PC-9 (cell line): ENCODE measurements around the gene SLC25A51. TPM values are rescaled to one million over a fixed set of nuclear protein-coding genes. Genes with fewer than 3 reads are reported as not detected.

Experiments
- BruUV-seq: library from RNA; stranded (reverse); fragments of 400-500 nt; replicated peaks from 2 replicates; lab custom pipeline; 2021; lab: Mats Ljungman, UMichigan
- CTCF ChIA-PET: fragments of 300-600 bp; sonication (Branson Sonifier 250); formaldehyde crosslinking; loops from one replicate; lab custom pipeline; 2022; ENCODE audit warnings: antibody characterized with exemption; lab: Charles Lee
- POLR2A ChIA-PET: fragments of 300-600 bp; sonication (Branson Sonifier 250); formaldehyde crosslinking; loops from one replicate; lab custom pipeline; 2022; ENCODE audit warnings: antibody characterized with exemption; ENCODE audit not compliant: unreplicated experiment; lab: Charles Lee
- DNase-seq, 2 experiments: peaks; one replicate each; pipeline versions ENCODE4 v3.0.0 to v3.0.0-alpha.2; 2015 to 2022; ENCODE audit warnings: mixed read lengths in 1 of 2
- H2AFZ ChIP-seq: fragments of 200-600 bp; sonication (generic); 2 replicates; pipeline ENCODE4 v1.8.1; 2017; ENCODE audit warnings: antibody characterized with exemption
- H3F3A ChIP-seq: fragments of 200-600 bp; sonication (generic); 2 replicates; pipeline ENCODE4 v1.8.1; 2017; ENCODE audit warnings: antibody characterized with exemption, mild to moderate bottlenecking, low read depth; ENCODE audit not compliant: insufficient read depth
- H3K27ac ChIP-seq: fragments of 200-600 bp; sonication (generic); 2 replicates; pipeline ENCODE4 v1.6.1; 2016; ENCODE audit warnings: mixed run types
- H3K27me3 ChIP-seq: fragments of 200-600 bp; sonication (generic); 2 replicates; pipeline ENCODE4 v1.6.1; 2016; ENCODE audit warnings: low read depth, mixed run types; ENCODE audit not compliant: insufficient read depth
- H3K36me3 ChIP-seq: fragments of 200-600 bp; sonication (generic); 2 replicates; pipeline ENCODE4 v1.6.1; 2016; ENCODE audit warnings: low read depth, mixed run types
- H3K4me1 ChIP-seq: fragments of 200-600 bp; sonication (generic); replicated peaks from 2 replicates; pipeline ENCODE4 v1.6.1; 2016; ENCODE audit warnings: mixed run types; ENCODE audit not compliant: insufficient read depth
- H3K4me2 ChIP-seq: fragments of 200-600 bp; sonication (generic); 2 replicates; pipeline ENCODE4 v1.6.1; 2017; ENCODE audit warnings: mixed run types
- H3K4me3 ChIP-seq: fragments of 200-600 bp; sonication (generic); 2 replicates; pipeline ENCODE4 v1.6.1; 2016; ENCODE audit warnings: mixed run types
- H3K79me2 ChIP-seq: fragments of 200-600 bp; sonication (generic); 2 replicates; pipeline ENCODE4 v1.6.1; 2017; ENCODE audit warnings: low read depth, mixed run types
- H3K9me2 ChIP-seq: fragments of 200-600 bp; sonication (generic); 2 replicates; pipeline ENCODE4 v1.8.1; 2017; ENCODE audit warnings: mild to moderate bottlenecking; ENCODE audit not compliant: insufficient read depth
- H3K9me3 ChIP-seq: fragments of 200-600 bp; sonication (generic); 2 replicates; pipeline ENCODE4 v1.8.1; 2016; ENCODE audit warnings: low read depth; ENCODE audit not compliant: insufficient read depth
- H4K20me1 ChIP-seq: fragments of 200-600 bp; sonication (generic); 2 replicates; pipeline ENCODE4 v1.8.1; 2017; ENCODE audit not compliant: insufficient read depth
- EZH2 ChIP-seq: fragments of 200-600 bp; sonication (generic); IDR thresholded peaks from 2 replicates; pipeline ENCODE4 v1.8.0; 2017; ENCODE audit warnings: antibody characterized with exemption, low read depth
- intact Hi-C: fragments of 100-400 bp; cut with micrococcal nuclease; formaldehyde crosslinking; loops from one replicate; pipeline ENCODE4 v1.10.0; 2022; ENCODE audit not compliant: unreplicated experiment
- total RNA-seq: library from RNA; stranded (reverse); gene quantifications from 2 replicates; pipeline ENCODE4 v1.2.3, GENCODE V29; 2021
- TF ChIP-seq, protein P1 (sequence below): fragments of 200-600 bp; sonication (generic); conservative IDR thresholded peaks from 2 replicates; pipeline ENCODE4 v1.6.1; 2017; ENCODE audit warnings: mixed run types, antibody characterized with exemption, mild to moderate bottlenecking, moderate library complexity

The SLC25A51 gene
- total RNA-seq, 1 experiment from 2014 or later, result 14.9 TPM

DNA sequence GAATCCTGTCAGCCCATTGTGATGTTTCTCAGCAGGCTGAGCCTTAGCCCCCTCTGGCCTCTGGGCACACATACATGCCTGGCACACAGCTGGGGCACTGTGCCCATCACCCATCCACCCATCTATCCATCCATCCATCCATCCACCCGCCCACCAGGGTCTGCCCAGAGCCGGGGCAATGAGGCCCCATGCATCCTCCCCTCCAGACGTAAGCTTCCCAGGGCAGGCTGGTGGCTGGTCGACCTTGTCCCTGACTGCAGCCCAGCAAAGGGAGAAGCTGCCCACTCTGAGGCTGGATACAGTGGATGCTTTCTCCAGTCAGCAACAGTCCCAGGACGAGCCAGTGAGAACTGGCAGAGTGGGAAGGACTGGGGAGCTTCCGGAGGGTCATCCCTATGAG is 21.1 kb upstream of the SLC25A51 start:
- no peaks in the 10 kb centered on the region for H3K4me1 ChIP-seq
- POLR2A ChIA-PET, result no interaction called here

DNA sequence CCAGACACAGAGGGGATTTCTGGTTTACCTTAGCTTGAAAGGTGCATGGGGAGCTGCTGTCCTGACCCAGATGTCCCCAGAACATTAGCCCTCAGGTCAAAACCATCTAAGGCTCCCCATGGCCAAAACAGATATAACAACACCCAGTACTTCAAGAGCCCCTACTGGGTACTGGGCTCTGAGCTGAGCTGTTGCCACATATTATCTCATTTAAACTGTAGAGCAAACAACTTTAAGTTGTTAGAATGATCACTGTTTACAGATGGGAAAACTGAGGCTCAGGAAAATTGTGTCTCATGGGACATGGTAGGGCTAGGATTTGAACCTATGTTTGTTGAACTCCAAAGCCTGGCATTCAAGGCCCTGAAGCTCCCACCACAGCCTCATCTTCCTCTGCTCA is 20.6 kb upstream of the SLC25A51 start:
- Histone ChIP-seq H3K4me1 (no peaks in the 10 kb centered on the region), H3K27me3 (no peaks in the 10 kb centered on the region), H3K4me3 (no peak overlapping the region), H3K79me2 (peaks cover 13% of the 10 kb centered on the region; the same call in 1 of the 2 replicates), H3K4me2 (no peak overlapping the region), H3K9me3 (no peaks in the 10 kb centered on the region), H3K36me3 (no peaks in the 10 kb centered on the region), H3K27ac (no peak overlapping the region), H4K20me1 (peaks cover 13% of the 10 kb centered on the region), H2AFZ (no peak overlapping the region), H3F3A (no peaks in the 10 kb centered on the region), H3K9me2 (no peaks in the 10 kb centered on the region)
- ChIA-PET POLR2A (no interaction called here), CTCF (no interaction called here)
- no TSS peak for BruUV-seq
- TF ChIP-seq, protein P1, sequence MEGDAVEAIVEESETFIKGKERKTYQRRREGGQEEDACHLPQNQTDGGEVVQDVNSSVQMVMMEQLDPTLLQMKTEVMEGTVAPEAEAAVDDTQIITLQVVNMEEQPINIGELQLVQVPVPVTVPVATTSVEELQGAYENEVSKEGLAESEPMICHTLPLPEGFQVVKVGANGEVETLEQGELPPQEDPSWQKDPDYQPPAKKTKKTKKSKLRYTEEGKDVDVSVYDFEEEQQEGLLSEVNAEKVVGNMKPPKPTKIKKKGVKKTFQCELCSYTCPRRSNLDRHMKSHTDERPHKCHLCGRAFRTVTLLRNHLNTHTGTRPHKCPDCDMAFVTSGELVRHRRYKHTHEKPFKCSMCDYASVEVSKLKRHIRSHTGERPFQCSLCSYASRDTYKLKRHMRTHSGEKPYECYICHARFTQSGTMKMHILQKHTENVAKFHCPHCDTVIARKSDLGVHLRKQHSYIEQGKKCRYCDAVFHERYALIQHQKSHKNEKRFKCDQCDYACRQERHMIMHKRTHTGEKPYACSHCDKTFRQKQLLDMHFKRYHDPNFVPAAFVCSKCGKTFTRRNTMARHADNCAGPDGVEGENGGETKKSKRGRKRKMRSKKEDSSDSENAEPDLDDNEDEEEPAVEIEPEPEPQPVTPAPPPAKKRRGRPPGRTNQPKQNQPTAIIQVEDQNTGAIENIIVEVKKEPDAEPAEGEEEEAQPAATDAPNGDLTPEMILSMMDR, result no peak
- no peak for TF ChIP-seq EZH2
- intact Hi-C loops, result no loop called here
- no peak for DNase-seq

More for the DNA sequence above, 21.1 kb upstream of the SLC25A51 start:
- CTCF ChIA-PET, result no interaction called here
- intact Hi-C loops, result no loop called here
- Histone ChIP-seq H3K27ac (no peak overlapping the region), H3F3A (no peaks in the 10 kb centered on the region), H3K9me2 (no peaks in the 10 kb centered on the region), H3K79me2 (peaks cover 13% of the 10 kb centered on the region; the same call in 1 of the 2 replicates), H3K27me3 (no peaks in the 10 kb centered on the region), H3K9me3 (no peaks in the 10 kb centered on the region), H3K4me3 (no peak overlapping the region), H3K4me2 (no peak overlapping the region), H4K20me1 (peaks cover 13% of the 10 kb centered on the region), H3K36me3 (no peaks in the 10 kb centered on the region), H2AFZ (no peak overlapping the region)
- DNase-seq, result no peak
- TF ChIP-seq EZH2, result no peak
- TF ChIP-seq, protein P1, result no peak
- no TSS peak for BruUV-seq

DNA sequence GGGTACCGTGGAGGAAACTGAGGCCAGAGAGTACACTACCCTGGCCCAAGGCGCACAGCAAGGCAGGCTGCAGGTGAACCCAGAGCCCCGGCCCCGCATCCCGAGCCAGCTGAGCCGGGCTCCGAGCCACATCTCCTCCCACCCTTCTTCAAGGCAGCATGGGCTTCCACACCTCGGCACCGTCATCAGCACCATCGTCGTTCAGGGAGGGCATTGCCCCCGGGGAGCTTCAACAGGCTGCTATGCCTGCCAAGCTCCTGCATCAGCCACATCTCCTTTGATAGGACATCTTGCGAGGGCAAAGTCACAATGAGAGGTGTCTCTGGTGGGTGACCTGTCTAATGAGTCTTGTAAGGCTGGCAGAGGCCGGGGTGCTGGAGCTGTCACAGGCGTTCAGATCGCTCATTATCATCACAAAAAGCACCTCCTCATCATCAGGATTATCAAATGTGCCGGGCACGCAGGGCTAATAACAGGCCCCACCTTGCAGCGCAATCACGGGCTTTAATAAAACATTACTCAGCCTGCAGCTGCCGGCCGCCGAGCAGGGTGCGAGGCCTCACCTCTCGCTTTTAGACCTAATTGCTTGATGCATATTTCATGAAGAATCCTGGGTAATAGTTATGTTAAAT is 20.0 kb upstream of the SLC25A51 start:
- intact Hi-C loops, result no loop called here
- TF ChIP-seq, protein P1, result no peak
- no peak for TF ChIP-seq EZH2
- Histone ChIP-seq H3K36me3 (no peaks in the 10 kb centered on the region), H3K27me3 (no peaks in the 10 kb centered on the region), H3K9me2 (no peaks in the 10 kb centered on the region), H3K27ac (no peak overlapping the region), H3K4me1 (no peaks in the 10 kb centered on the region), H2AFZ (no peak overlapping the region), H4K20me1 (peaks cover 13% of the 10 kb centered on the region), H3F3A (no peaks in the 10 kb centered on the region), H3K9me3 (no peaks in the 10 kb centered on the region), H3K79me2 (peaks cover 13% of the 10 kb centered on the region; the same call in 1 of the 2 replicates), H3K4me2 (no peak overlapping the region), H3K4me3 (no peak overlapping the region)
- CTCF ChIA-PET, result no interaction called here
- POLR2A ChIA-PET, result no interaction called here
- BruUV-seq, result no TSS peak
- DNase-seq, result no peak
